ENCODE measurements around the gene RAD54L2. TPM values are rescaled to one million over a fixed set of nuclear protein-coding genes. Genes with fewer than 3 reads are reported as not detected.
A peak's percentile ranks its signal among the peaks of the same experiment; 100 is the strongest.
"Not testable (repeated sequence)": the region's sequence is repeated elsewhere in the genome, so short reads cannot be mapped to it uniquely, and the experiment has no call there.

Gene RAD54L2
- polyA plus RNA-seq, 2 donors: 1.9 to 3.3 TPM

GRCh38 chr3:51539291-51539941 lies 897 bp downstream of the RAD54L2 start:
- peak overlapping the region; percentile 67 to 96 for H3K4me3 ChIP-seq (ENCODE audit: low read depth in 1 of 2, low read length in 2 of 2)
- H3K4me1 ChIP-seq (ENCODE audit: control insufficient read depth in 2 of 2, insufficient read depth in 2 of 2, low read length in 1 of 2): no peaks in the 10 kb centered on the region
- peak overlapping the region; percentile 81 to 90 for H3K27ac ChIP-seq (ENCODE audit: low read depth in 2 of 2, low read length in 1 of 2)
- WGBS, 2 donors: 1 to 3% methylated on average over 11 of the region's 11 CpGs
- H3K36me3 ChIP-seq (ENCODE audit: control insufficient read depth in 2 of 2, insufficient read depth in 2 of 2, low read length in 1 of 2): peaks cover 0 to under 1% of the 10 kb centered on the region in 2 donors
- H3K27me3 ChIP-seq (ENCODE audit: control insufficient read depth in 1 of 2, insufficient read depth in 2 of 2, low read length in 2 of 2): no peaks in the 10 kb centered on the region
- H3K9me3 ChIP-seq (ENCODE audit: control insufficient read depth in 2 of 2, insufficient read depth in 1 of 2, low read depth in 1 of 2, low read length in 1 of 2): no peaks in the 10 kb centered on the region

DNA sequence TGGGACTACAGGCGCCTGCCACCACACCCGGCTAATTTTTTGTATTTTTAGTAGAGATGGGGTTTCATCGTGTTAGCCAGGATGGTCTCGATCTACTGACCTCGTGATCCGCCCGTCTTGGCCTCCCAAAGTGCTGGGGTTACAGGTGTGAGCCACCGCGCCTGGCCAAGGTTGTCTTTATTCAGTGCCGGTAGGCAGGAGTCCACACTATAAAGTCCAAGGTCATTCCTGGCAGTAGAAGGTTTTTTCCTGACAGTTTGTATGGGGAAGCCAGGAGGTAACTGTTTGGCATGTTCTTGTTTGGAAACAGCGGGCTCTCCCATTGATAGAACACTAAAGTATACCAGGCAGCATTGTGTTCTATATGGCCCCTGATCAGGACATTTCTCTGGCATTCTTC lies 4.1 kb downstream of the RAD54L2 start:
- H3K27ac ChIP-seq (ENCODE audit: low read depth in 2 of 2, low read length in 1 of 2); H3K4me3 ChIP-seq (ENCODE audit: low read depth in 1 of 2, low read length in 2 of 2); H3K27me3 ChIP-seq (ENCODE audit: control insufficient read depth in 1 of 2, insufficient read depth in 2 of 2, low read length in 2 of 2); H3K4me1 ChIP-seq (ENCODE audit: control insufficient read depth in 2 of 2, insufficient read depth in 2 of 2, low read length in 1 of 2); H3K36me3 ChIP-seq (ENCODE audit: control insufficient read depth in 2 of 2, insufficient read depth in 2 of 2, low read length in 1 of 2); H3K9me3 ChIP-seq (ENCODE audit: control insufficient read depth in 2 of 2, insufficient read depth in 1 of 2, low read depth in 1 of 2, low read length in 1 of 2): not testable (repeated sequence)
- 80 to 96% methylated on average over 11 of the region's 11 CpGs for WGBS, 2 donors

DNA sequence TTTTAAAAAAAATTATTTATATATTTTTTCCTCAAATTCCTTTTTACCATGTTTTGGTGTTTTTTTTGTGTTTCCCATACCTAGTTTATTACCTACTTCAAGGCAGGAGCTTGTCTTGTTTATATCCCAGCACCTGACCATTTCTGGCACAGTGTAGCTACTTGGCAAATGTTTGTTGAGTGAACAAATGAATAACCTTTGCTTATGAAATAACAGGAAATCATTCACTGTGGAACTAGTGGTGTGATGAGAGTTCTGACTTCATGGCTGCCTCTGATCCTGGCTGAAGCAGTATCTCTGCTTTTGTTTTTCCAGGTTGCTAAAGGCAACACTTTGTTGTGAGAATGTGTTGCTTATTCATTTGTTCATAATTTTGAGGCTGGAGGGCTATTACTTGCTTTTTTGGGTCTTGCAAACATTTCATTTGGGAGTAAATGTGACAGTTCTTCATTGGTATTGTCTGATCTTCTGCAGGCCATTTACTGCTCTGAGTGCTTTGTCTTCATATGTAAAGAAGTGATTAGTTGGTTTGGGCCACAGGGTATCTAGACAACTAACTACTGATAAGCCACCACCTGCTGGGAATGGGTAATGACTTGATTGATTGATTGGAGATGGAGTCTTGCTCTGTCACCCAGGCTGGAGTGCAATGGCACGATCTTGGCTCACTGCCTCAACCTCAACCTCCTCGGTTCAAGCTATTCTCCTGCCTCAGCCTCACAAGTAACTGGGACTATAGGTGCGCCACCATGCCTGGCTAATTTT lies 5.7 kb downstream of the RAD54L2 start:
- H3K4me1 ChIP-seq (ENCODE audit: control insufficient read depth in 2 of 2, insufficient read depth in 2 of 2, low read length in 1 of 2): no peaks in the 10 kb centered on the region
- H3K4me3 ChIP-seq (ENCODE audit: low read depth in 1 of 2, low read length in 2 of 2): no peak overlapping the region
- no peaks in the 10 kb centered on the region for H3K9me3 ChIP-seq (ENCODE audit: control insufficient read depth in 2 of 2, insufficient read depth in 1 of 2, low read depth in 1 of 2, low read length in 1 of 2)
- peaks cover 0 to 3% of the 10 kb centered on the region in 2 donors for H3K36me3 ChIP-seq (ENCODE audit: control insufficient read depth in 2 of 2, insufficient read depth in 2 of 2, low read length in 1 of 2)
- H3K27ac ChIP-seq (ENCODE audit: low read depth in 2 of 2, low read length in 1 of 2): no peak overlapping the region
- WGBS, 2 donors: 81 to 85% methylated on average over 3 of the region's 3 CpGs
- no peaks in the 10 kb centered on the region for H3K27me3 ChIP-seq (ENCODE audit: control insufficient read depth in 1 of 2, insufficient read depth in 2 of 2, low read length in 2 of 2)

GRCh38 chr3:51547274-51547673 lies 8.8 kb downstream of the RAD54L2 start:
- 94 to 97% methylated on average over 6 of the region's 6 CpGs for WGBS, 2 donors

GRCh38 chr3:51549311-51549710 lies 10.8 kb downstream of the RAD54L2 start:
- WGBS, 2 donors: 83 to 87% methylated on average over 10 of the region's 10 CpGs

More at GRCh38 chr3:51547274-51547673, 8.8 kb downstream of the RAD54L2 start:
- Histone ChIP-seq H3K36me3 (ENCODE audit: control insufficient read depth in 2 of 2, insufficient read depth in 2 of 2, low read length in 1 of 2) (peaks cover 2 to 3% of the 10 kb centered on the region in 2 donors), H3K4me3 (ENCODE audit: low read depth in 1 of 2, low read length in 2 of 2) (no peak overlapping the region), H3K4me1 (ENCODE audit: control insufficient read depth in 2 of 2, insufficient read depth in 2 of 2, low read length in 1 of 2) (no peaks in the 10 kb centered on the region), H3K27ac (ENCODE audit: low read depth in 2 of 2, low read length in 1 of 2) (no peak overlapping the region), H3K9me3 (ENCODE audit: control insufficient read depth in 2 of 2, insufficient read depth in 1 of 2, low read depth in 1 of 2, low read length in 1 of 2) (no peaks in the 10 kb centered on the region), H3K27me3 (ENCODE audit: control insufficient read depth in 1 of 2, insufficient read depth in 2 of 2, low read length in 2 of 2) (no peaks in the 10 kb centered on the region)

GRCh38 chr3:51550080-51550819 lies 11.7 kb downstream of the RAD54L2 start:
- H3K4me3 ChIP-seq (ENCODE audit: low read depth in 1 of 2, low read length in 2 of 2): no peak overlapping the region
- H3K9me3 ChIP-seq (ENCODE audit: control insufficient read depth in 2 of 2, insufficient read depth in 1 of 2, low read depth in 1 of 2, low read length in 1 of 2): no peaks in the 10 kb centered on the region
- 95 to 97% methylated on average over 8 of the region's 8 CpGs for WGBS, 2 donors
- peaks cover 2 to 5% of the 10 kb centered on the region in 2 donors for H3K36me3 ChIP-seq (ENCODE audit: control insufficient read depth in 2 of 2, insufficient read depth in 2 of 2, low read length in 1 of 2)
- no peak overlapping the region for H3K27ac ChIP-seq (ENCODE audit: low read depth in 2 of 2, low read length in 1 of 2)
- H3K4me1 ChIP-seq (ENCODE audit: control insufficient read depth in 2 of 2, insufficient read depth in 2 of 2, low read length in 1 of 2): no peaks in the 10 kb centered on the region
- H3K27me3 ChIP-seq (ENCODE audit: control insufficient read depth in 1 of 2, insufficient read depth in 2 of 2, low read length in 2 of 2): no peaks in the 10 kb centered on the region

More at GRCh38 chr3:51549311-51549710, 10.8 kb downstream of the RAD54L2 start:
- H3K27ac ChIP-seq (ENCODE audit: low read depth in 2 of 2, low read length in 1 of 2): no peak overlapping the region
- H3K4me3 ChIP-seq (ENCODE audit: low read depth in 1 of 2, low read length in 2 of 2): no peak overlapping the region
- peaks cover 2 to 7% of the 10 kb centered on the region in 2 donors for H3K36me3 ChIP-seq (ENCODE audit: control insufficient read depth in 2 of 2, insufficient read depth in 2 of 2, low read length in 1 of 2)
- H3K4me1 ChIP-seq (ENCODE audit: control insufficient read depth in 2 of 2, insufficient read depth in 2 of 2, low read length in 1 of 2): no peaks in the 10 kb centered on the region
- H3K27me3 ChIP-seq (ENCODE audit: control insufficient read depth in 1 of 2, insufficient read depth in 2 of 2, low read length in 2 of 2): no peaks in the 10 kb centered on the region
- no peaks in the 10 kb centered on the region for H3K9me3 ChIP-seq (ENCODE audit: control insufficient read depth in 2 of 2, insufficient read depth in 1 of 2, low read depth in 1 of 2, low read length in 1 of 2)

DNA sequence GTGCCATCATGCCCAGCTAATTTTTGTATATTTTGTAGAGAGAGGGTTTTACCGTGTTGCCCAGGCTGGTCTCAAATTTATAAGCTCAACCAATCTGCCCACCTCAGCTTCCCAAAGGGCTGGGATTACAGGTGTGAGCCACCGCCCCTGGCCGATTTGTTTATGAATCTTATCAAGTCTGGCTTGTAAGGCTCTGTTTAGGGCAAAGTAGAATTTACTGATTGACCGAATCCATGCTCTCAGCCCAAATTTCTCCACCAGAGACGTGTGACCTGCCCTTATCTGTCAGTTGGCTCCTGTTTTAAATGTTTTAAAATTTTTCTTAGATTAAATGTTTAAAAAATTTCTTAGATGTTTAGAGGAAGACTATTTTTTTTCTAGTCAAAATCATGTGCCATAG lies 19.5 kb downstream of the RAD54L2 start:
- Histone ChIP-seq H3K36me3 (ENCODE audit: control insufficient read depth in 2 of 2, insufficient read depth in 2 of 2, low read length in 1 of 2) (peaks cover 0 to 5% of the 10 kb centered on the region in 2 donors), H3K4me1 (ENCODE audit: control insufficient read depth in 2 of 2, insufficient read depth in 2 of 2, low read length in 1 of 2) (no peaks in the 10 kb centered on the region), H3K4me3 (ENCODE audit: low read depth in 1 of 2, low read length in 2 of 2) (no peak overlapping the region), H3K27me3 (ENCODE audit: control insufficient read depth in 1 of 2, insufficient read depth in 2 of 2, low read length in 2 of 2) (no peaks in the 10 kb centered on the region), H3K27ac (ENCODE audit: low read depth in 2 of 2, low read length in 1 of 2) (no peak overlapping the region), H3K9me3 (ENCODE audit: control insufficient read depth in 2 of 2, insufficient read depth in 1 of 2, low read depth in 1 of 2, low read length in 1 of 2) (no peaks in the 10 kb centered on the region)
- WGBS, 2 donors: 95 to 96% methylated on average over 5 of the region's 5 CpGs

DNA sequence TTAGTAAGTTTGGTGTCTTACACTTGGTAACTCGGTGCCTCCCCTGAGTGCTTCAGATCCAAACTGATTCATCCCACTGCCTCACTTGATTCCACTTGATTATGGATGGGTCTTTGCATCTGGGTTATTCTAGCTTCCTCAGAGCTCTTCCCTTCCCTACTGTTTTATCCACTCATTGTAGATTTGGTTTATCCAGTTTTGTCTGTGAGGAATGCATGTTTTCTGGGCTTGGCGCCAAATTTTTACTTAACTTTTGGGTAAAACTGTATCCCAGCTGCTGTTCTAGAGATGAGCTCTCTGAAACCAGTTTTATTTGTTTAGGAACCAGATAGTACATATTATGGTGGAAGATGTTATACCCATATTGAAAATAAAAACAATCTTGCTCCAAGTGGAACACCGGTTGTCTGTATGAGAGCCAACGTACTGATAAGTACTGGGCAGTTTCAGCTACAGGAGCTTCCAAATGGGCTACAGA lies 20.9 kb downstream of the RAD54L2 start:
- WGBS, 2 donors: 39 to 52% methylated on average over 4 of the region's 4 CpGs
- H3K36me3 ChIP-seq (ENCODE audit: control insufficient read depth in 2 of 2, insufficient read depth in 2 of 2, low read length in 1 of 2): no peaks in the 10 kb centered on the region
- H3K27ac ChIP-seq (ENCODE audit: low read depth in 2 of 2, low read length in 1 of 2): no peak overlapping the region
- H3K9me3 ChIP-seq (ENCODE audit: control insufficient read depth in 2 of 2, insufficient read depth in 1 of 2, low read depth in 1 of 2, low read length in 1 of 2): no peaks in the 10 kb centered on the region
- no peaks in the 10 kb centered on the region for H3K4me1 ChIP-seq (ENCODE audit: control insufficient read depth in 2 of 2, insufficient read depth in 2 of 2, low read length in 1 of 2)
- no peaks in the 10 kb centered on the region for H3K27me3 ChIP-seq (ENCODE audit: control insufficient read depth in 1 of 2, insufficient read depth in 2 of 2, low read length in 2 of 2)
- no peak overlapping the region for H3K4me3 ChIP-seq (ENCODE audit: low read depth in 1 of 2, low read length in 2 of 2)

- no peak overlapping the region for H3K27ac ChIP-seq (ENCODE audit: low read depth in 2 of 2, low read length in 1 of 2)
- no peaks in the 10 kb centered on the region for H3K27me3 ChIP-seq (ENCODE audit: control insufficient read depth in 1 of 2, insufficient read depth in 2 of 2, low read length in 2 of 2)
- H3K9me3 ChIP-seq (ENCODE audit: control insufficient read depth in 2 of 2, insufficient read depth in 1 of 2, low read depth in 1 of 2, low read length in 1 of 2): no peaks in the 10 kb centered on the region
- H3K4me1 ChIP-seq (ENCODE audit: control insufficient read depth in 2 of 2, insufficient read depth in 2 of 2, low read length in 1 of 2): no peaks in the 10 kb centered on the region
- H3K4me3 ChIP-seq (ENCODE audit: low read depth in 1 of 2, low read length in 2 of 2): no peak overlapping the region
- H3K36me3 ChIP-seq (ENCODE audit: control insufficient read depth in 2 of 2, insufficient read depth in 2 of 2, low read length in 1 of 2): no peaks in the 10 kb centered on the region
Measured at GRCh38 chr3:51559961-51560360, 21.4 kb downstream of the RAD54L2 start.
